HG03439 (cell line): Measurements from ENCODE around the gene GPC6.

Experiments used
- ATAC-seq: cut with Tn5 transposase; IDR thresholded peaks from one replicate; pipeline ENCODE4 v1.9.1; 2021; ENCODE audit warnings: mild to moderate bottlenecking, moderate library complexity; ENCODE audit not compliant: unreplicated experiment

GPC6 gene

GRCh38 chr13:94139393-94139995 lies 912.9 kb downstream of the GPC6 start:
- ATAC-seq = no peak

DNA sequence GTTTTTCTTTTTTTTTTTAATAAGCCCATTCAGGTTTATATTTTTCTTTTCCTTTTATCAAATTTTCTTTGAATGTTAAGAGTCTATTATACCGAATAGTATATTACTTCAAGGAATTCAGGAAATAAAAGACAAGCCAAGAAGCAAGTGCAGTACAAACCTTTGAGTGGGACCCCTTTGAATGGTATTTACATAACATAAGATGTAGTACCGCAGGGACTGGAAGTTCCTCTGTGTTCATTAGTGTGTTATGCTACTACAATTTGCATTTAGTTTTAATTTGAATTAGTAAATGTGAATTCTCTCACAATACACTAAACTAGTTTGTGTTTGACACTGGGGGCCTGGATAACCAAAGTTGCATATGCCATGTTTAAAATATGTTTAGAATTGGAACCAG lies 913.4 kb downstream of the GPC6 start:
- no peak for ATAC-seq

GRCh38 chr13:94140511-94140910 lies 913.9 kb downstream of the GPC6 start:
- ATAC-seq = no peak

DNA sequence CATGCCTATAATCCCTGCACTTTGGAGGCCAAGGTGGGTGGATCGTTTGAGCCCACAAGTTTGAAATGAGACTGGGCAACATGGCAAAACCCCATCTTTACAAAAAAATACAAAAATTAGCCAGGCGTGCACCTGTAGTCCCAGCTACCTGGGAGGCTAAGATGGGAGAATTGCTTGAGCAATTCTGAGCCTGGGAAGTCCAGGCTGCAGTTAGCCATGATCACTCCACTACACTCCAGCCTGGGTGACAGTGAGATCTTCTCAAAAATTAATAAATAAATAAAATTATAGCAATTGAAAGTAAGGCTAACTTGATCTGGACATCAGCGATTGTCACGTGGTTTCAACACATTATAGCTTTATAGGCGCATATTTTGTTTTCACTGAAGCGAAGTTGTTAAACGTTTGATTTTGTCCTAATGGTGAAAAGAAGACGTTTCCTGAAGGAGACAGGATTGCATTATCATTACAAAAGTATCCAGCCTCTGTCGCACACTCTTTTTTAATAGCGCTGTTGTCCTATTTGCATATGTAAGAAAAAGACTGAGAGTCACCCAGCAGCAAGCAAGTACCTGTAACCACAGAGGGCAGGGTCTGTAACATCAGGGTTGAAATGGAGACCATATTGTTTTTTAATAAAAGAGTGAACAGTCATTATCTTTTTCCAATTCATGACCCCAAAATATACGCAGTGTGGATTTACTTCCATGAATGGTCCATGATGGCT lies 917.2 kb downstream of the GPC6 start:
- ATAC-seq = no peak

GRCh38 chr13:94145966-94146365 lies 919.4 kb downstream of the GPC6 start:
- ATAC-seq = no peak

GRCh38 chr13:94153586-94153985 lies 927.0 kb downstream of the GPC6 start:
- no peak for ATAC-seq

- no peak for ATAC-seq
Measured at GRCh38 chr13:94154367-94154766, 927.8 kb downstream of the GPC6 start.

- no peak for ATAC-seq
Measured at GRCh38 chr13:94157705-94158218, 931.2 kb downstream of the GPC6 start.

DNA sequence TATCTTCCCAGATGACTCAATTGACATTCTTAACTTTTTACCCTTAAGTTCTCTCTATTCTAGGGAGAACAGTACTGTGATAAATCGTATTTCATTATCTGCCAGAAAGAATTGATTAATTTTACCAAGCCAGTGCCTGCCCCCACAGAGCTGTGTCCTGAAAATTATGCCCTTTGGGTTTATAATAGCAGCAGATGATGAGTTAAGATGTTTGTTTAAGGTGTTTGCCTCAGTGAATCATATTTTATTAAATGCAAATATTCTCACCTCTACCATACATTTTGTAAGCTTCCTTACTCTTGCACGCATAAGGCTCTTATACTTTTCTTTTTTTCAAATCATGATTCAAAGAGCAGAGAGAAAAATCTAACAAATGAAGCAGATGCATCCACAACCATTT lies 934.3 kb downstream of the GPC6 start:
- ATAC-seq = no peak

DNA sequence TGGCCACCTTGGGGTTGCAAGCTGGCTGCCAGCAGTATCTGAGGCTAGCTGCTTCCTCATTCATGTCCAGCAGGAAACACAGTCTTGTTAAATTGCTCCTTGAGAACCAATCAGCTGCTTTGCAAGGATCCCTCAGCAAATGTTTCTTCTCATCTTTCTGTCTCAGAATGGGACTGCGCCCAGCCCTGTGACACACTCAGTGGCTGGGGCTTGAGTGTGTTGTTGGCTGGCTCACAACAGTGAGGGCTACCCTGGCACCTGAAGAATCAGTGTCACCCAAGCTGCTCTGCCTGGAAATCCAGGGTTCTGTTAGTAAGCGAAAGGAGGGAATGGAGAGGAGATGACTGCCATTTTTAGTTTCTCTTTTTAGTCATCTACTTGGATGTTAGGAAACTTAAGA lies 935.7 kb downstream of the GPC6 start:
- no peak for ATAC-seq

DNA sequence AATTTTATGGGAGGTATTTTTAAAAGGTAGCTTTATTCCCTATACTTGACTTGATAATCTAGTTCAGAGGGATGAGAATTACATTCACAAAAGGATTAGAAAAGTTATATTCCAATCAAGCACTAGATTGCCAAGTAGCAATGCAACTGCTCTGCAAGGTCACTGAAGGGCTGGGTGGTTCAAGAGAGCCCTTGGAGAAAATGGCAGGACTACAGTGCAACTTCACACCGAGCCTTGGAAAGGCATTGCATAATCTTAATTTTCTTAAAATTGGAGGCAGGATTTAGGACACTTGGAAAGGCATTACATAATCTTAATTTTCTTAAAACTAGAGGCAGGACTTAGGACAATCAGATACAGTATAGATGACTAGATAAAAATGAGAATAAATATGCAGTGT lies 936.9 kb downstream of the GPC6 start:
- no peak for ATAC-seq

- no peak for ATAC-seq
Measured at GRCh38 chr13:94168783-94169453, 942.3 kb downstream of the GPC6 start.

- ATAC-seq = no peak
Measured at GRCh38 chr13:94169454-94170144, 943.0 kb downstream of the GPC6 start.

- no peak for ATAC-seq
Measured at GRCh38 chr13:94170145-94170571, 943.6 kb downstream of the GPC6 start.

DNA sequence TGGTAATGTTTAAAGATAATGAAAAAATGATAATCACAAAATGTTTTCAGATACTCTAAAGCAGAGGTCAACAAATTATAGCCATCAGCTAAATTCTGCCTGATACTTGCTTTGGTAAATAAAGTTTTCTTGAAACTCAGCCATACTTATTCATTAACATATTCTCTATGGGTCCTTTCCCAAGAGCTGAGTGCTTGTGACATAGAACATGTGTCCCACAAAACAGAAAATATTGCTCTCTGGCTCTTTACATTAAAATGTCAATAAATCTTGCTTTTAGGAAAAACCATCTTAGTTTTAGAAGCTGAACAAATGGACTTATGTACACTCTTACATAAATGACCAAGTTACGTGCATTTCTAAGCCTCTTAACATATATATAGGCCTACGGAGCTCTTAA lies 945.8 kb downstream of the GPC6 start:
- no peak for ATAC-seq

DNA sequence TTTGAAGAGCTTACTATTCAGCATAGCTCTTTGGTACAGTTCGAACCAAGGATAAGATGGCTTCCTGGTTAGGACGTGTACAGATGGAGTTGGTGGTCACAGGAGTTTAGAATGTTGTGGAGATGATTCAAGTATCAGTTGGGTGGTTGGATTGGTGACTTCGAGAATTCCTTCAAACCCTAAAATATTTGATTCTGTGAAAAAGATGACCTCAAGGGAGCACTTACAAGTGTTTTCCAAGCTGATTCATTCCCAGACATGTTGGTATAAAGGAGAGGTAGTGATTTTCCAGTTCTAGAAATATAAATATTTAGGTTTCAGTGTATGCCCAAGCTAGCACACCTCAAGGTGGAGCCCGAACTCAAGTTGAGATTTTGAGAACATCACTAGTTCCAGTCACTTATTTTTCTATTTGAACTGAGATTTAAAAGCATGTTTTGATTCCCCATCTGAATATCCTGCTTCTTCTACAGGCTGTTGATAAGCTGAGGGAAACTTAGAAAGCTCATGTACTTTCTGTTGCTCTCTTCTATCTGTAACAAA lies 946.8 kb downstream of the GPC6 start:
- ATAC-seq = no peak

GRCh38 chr13:94174009-94174408 lies 947.4 kb downstream of the GPC6 start:
- ATAC-seq = no peak

DNA sequence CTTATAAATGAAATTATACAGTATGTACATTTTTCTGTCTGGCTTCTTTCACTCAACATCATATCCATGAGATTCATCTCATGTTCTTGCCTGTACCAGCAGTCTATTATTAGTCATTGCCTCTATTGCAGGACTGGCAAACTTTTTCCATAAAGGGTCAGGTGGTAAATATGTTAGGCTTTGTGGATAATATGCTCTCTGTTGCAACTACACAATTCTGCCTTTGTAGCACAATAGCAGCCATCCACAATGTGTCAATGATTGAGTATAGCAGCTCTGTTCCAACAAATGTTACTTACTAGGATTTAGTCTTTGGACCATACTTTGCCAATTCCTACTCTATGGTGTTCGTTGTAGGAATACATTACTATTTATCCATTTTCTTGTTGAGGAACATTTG lies 948.5 kb downstream of the GPC6 start:
- no peak for ATAC-seq

- no peak for ATAC-seq
Measured at GRCh38 chr13:94176561-94176960, 950.0 kb downstream of the GPC6 start.

- no peak for ATAC-seq
Measured at GRCh38 chr13:94177041-94177440, 950.4 kb downstream of the GPC6 start.

GRCh38 chr13:94178625-94179244 lies 952.1 kb downstream of the GPC6 start:
- no peak for ATAC-seq
